RWPE2 (cell line): ENCODE results near the gene ABCC1.

Experiments
- ATAC-seq: fragments of 200-7000 bp; cut with Tn5 transposase; 3 replicates; pipeline ENCODE4 v1.9.1; 2021; ENCODE audit warnings: low read depth
- DNase-seq: peaks from one replicate; pipeline ENCODE4 v3.0.0-alpha.2; 2020; ENCODE audit warnings: low spot score
- H3K27ac ChIP-seq: fragments of 450-650 bp; 2 replicates; pipeline ENCODE4 v1.5.1; 2017; ENCODE audit warnings: mild to moderate bottlenecking; ENCODE audit not compliant: poor library complexity, severe bottlenecking
- H3K27me3 ChIP-seq: fragments of 250-450 bp; sonication (Bioruptor Pico); 2 replicates; pipeline ENCODE4 v1.5.1; 2021; ENCODE audit warnings: mild to moderate bottlenecking, moderate library complexity; ENCODE audit not compliant: insufficient read depth, poor library complexity, severe bottlenecking
- H3K36me3 ChIP-seq: fragments of 250-450 bp; sonication (Bioruptor Pico); 2 replicates; pipeline ENCODE4 v1.5.1; 2020; ENCODE audit warnings: low read depth, mild to moderate bottlenecking, moderate library complexity
- H3K4me1 ChIP-seq: fragments of 250-450 bp; sonication (Bioruptor Pico); 2 replicates; pipeline ENCODE4 v1.5.1; 2021; ENCODE audit warnings: mild to moderate bottlenecking, moderate library complexity; ENCODE audit not compliant: insufficient read depth, poor library complexity, severe bottlenecking
- H3K4me3 ChIP-seq: fragments of 250-450 bp; sonication (Bioruptor Pico); 2 replicates; pipeline ENCODE4 v1.5.1; 2021; ENCODE audit warnings: mild to moderate bottlenecking, moderate library complexity; ENCODE audit not compliant: severe bottlenecking
- H3K9me3 ChIP-seq: fragments of 250-450 bp; sonication (Bioruptor Pico); 2 replicates; pipeline ENCODE4 v1.5.1; 2021; ENCODE audit warnings: mild to moderate bottlenecking, moderate library complexity; ENCODE audit not compliant: severe bottlenecking
- CTCF ChIP-seq: fragments of 450-650 bp; IDR thresholded peaks from one replicate; pipeline ENCODE4 v1.5.1; 2017; ENCODE audit warnings: mild to moderate bottlenecking, moderate library complexity; ENCODE audit not compliant: poor library complexity, severe bottlenecking

The ABCC1 gene

GRCh38 chr16:15974057-15974456 is 24.6 kb downstream of the ABCC1 start:
- Histone ChIP-seq H3K36me3 (peaks cover 28% of the 10 kb centered on the region), H3K9me3 (peaks cover 2% of the 10 kb centered on the region), H3K4me1 (no peaks in the 10 kb centered on the region), H3K4me3 (no peak overlapping the region), H3K27me3 (no peaks in the 10 kb centered on the region), H3K27ac (no peak overlapping the region)
- ATAC-seq (no peak), DNase-seq (no peak)
- no peak for TF ChIP-seq CTCF

DNA sequence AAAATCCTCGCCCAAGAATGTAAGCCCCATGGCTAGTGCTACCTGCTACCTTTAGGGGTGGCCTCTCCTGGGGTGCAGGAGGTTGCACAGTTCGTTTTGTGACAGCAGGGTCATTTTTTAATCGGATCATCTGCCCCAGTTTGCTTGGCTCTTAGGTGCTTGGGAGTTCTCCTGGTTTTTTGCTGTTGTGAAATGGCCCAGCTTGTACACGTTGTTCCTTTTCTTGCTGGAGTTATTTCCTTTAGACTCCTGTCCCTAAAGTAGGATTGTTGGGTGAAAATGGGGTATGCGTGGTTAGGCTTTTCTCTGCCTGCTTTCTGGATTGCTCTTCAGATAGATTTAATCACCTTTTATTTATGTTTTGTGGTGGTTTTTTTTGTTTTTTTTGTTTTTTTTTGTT is 25.8 kb downstream of the ABCC1 start:
- H3K36me3 ChIP-seq, result peaks cover 26% of the 10 kb centered on the region
- H3K4me1 ChIP-seq, result no peaks in the 10 kb centered on the region
- H3K9me3 ChIP-seq, result peaks cover 2% of the 10 kb centered on the region
- H3K27ac ChIP-seq, result no peak overlapping the region
- no peak for TF ChIP-seq CTCF
- no peak for DNase-seq
- no peak overlapping the region for H3K4me3 ChIP-seq
- no peak for ATAC-seq
- no peaks in the 10 kb centered on the region for H3K27me3 ChIP-seq

GRCh38 chr16:15976225-15976812 is 26.9 kb downstream of the ABCC1 start:
- Histone ChIP-seq H3K36me3 (peaks cover 27% of the 10 kb centered on the region), H3K27ac (peak overlapping the region; percentile 37), H3K27me3 (no peaks in the 10 kb centered on the region), H3K4me3 (no peak overlapping the region), H3K4me1 (no peaks in the 10 kb centered on the region), H3K9me3 (peaks cover 9% of the 10 kb centered on the region)
- ATAC-seq (no peak), DNase-seq (no peak)
- TF ChIP-seq CTCF, result no peak

DNA sequence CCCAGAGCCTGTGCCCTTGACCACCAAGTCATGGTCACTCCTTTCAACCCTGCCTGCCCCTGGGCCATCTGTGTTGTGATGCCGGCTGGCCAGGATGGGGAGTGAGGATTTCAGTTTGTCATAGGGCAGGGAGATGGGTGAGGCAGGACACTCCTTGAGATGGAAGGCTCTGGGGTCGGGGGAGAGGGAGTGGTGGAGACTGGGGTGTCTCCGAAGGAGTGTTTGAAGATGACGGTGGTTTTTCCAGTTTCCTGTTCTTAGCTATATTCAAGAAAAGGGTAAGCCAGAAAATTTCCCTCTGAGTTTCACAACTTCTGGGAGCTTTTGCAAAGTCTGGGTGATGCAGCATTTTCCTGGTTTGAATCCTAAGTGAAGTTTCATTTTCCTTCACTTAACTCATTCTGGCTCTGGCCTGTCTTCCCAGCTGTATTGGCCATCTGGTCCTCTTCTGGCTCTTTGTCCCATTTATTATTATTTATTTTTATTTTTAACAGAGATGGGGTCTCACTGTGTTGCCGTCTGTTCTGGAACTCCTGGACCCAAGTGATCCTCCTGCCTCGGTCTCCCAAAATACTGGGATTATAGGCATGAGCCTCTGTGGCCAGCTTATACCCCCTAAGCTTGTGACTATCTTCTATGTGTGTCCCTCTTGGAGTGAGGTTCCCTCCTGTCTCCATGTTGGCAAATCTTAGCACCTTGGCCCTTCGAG is 27.7 kb downstream of the ABCC1 start:
- ATAC-seq, result peak; percentile 58; the same call in 2 of the 3 replicates
- Histone ChIP-seq H3K27ac (peak overlapping the region; percentile 37), H3K36me3 (peaks cover 35% of the 10 kb centered on the region), H3K4me3 (no peak overlapping the region), H3K9me3 (peaks cover 13% of the 10 kb centered on the region), H3K4me1 (no peaks in the 10 kb centered on the region), H3K27me3 (no peaks in the 10 kb centered on the region)
- no peak for DNase-seq
- TF ChIP-seq CTCF, result no peak

GRCh38 chr16:15979801-15980200 is 30.4 kb downstream of the ABCC1 start:
- ATAC-seq (no peak), DNase-seq (no peak)
- H3K27ac ChIP-seq, result no peak overlapping the region
- no peaks in the 10 kb centered on the region for H3K4me1 ChIP-seq
- H3K4me3 ChIP-seq, result no peak overlapping the region
- no peaks in the 10 kb centered on the region for H3K27me3 ChIP-seq
- H3K36me3 ChIP-seq, result peaks cover 41% of the 10 kb centered on the region
- no peak for TF ChIP-seq CTCF
- peaks cover 13% of the 10 kb centered on the region for H3K9me3 ChIP-seq
